Loucy (cell line): ENCODE measurements around the gene LMO7.

Source experiments
- H2AFZ ChIP-seq: fragments of 200-600 bp; sonication (generic); 2 replicates; pipeline ENCODE4 v1.6.0; 2016; ENCODE audit warnings: antibody characterized with exemption, mild to moderate bottlenecking, low read length, moderate library complexity
- H3F3A ChIP-seq: fragments of 200-600 bp; 2 replicates; pipeline ENCODE4 v1.6.0; 2016; ENCODE audit warnings: antibody characterized with exemption, low read depth, mild to moderate bottlenecking
- H3K27me3 ChIP-seq: fragments of 200-600 bp; sonication (generic); 2 replicates; pipeline ENCODE4 v1.6.1; 2014; ENCODE audit warnings: low read length, mild to moderate bottlenecking; ENCODE audit not compliant: insufficient read depth, poor library complexity, severe bottlenecking
- H3K36me3 ChIP-seq: fragments of 200-600 bp; sonication (generic); 2 replicates; pipeline ENCODE4 v1.6.1; 2016; ENCODE audit warnings: low read length; ENCODE audit not compliant: insufficient read depth
- H3K4me1 ChIP-seq: fragments of 200-600 bp; sonication (generic); 2 replicates; pipeline ENCODE4 v1.5.1; 2014; ENCODE audit warnings: low read length, mild to moderate bottlenecking; ENCODE audit not compliant: insufficient read depth, poor library complexity, severe bottlenecking
- H3K4me2 ChIP-seq: fragments of 200-600 bp; sonication (generic); 2 replicates; pipeline ENCODE4 v1.6.0; 2014; ENCODE audit warnings: antibody characterized with exemption, low read length, low read depth, mild to moderate bottlenecking; ENCODE audit not compliant: poor library complexity, severe bottlenecking
- H3K4me3 ChIP-seq: fragments of 200-600 bp; sonication (generic); 2 replicates; pipeline ENCODE4 v1.5.1; 2014; ENCODE audit warnings: low read length, mild to moderate bottlenecking, mixed read lengths; ENCODE audit not compliant: poor library complexity, severe bottlenecking
- H3K79me2 ChIP-seq: fragments of 200-600 bp; sonication (generic); 2 replicates; pipeline ENCODE4 v1.6.1; 2014; ENCODE audit warnings: low read length; ENCODE audit not compliant: insufficient read depth
- H3K9ac ChIP-seq: fragments of 200-600 bp; sonication (generic); 2 replicates; pipeline ENCODE4 v1.6.0; 2014; ENCODE audit warnings: mild to moderate bottlenecking, low read depth, low read length, moderate library complexity; ENCODE audit not compliant: poor library complexity, severe bottlenecking
- H3K9me2 ChIP-seq: fragments of 200-600 bp; sonication (generic); replicated peaks from 2 replicates; pipeline ENCODE4 v1.6.1; 2016; ENCODE audit warnings: low read depth, low read length, mixed read lengths
- H3K9me3 ChIP-seq: fragments of 200-600 bp; sonication (generic); 2 replicates; pipeline ENCODE4 v1.6.1; 2014; ENCODE audit warnings: mild to moderate bottlenecking, antibody characterized with exemption, low read length, low read depth; ENCODE audit not compliant: insufficient read depth
- H4K20me1 ChIP-seq: fragments of 200-600 bp; sonication (generic); 2 replicates; pipeline ENCODE4 v1.6.0; 2014; ENCODE audit warnings: antibody characterized with exemption, low read length, mild to moderate bottlenecking; ENCODE audit not compliant: insufficient read depth, poor library complexity, severe bottlenecking
- EZH2phosphoT487 ChIP-seq: fragments of 200-600 bp; IDR thresholded peaks from 2 replicates; pipeline ENCODE4 v1.6.1; 2018; ENCODE audit warnings: antibody characterized with exemption, mild to moderate bottlenecking, moderate library complexity, borderline replicate concordance
- TF ChIP-seq, protein P1 (sequence below): fragments of 200-600 bp; sonication (generic); conservative IDR thresholded peaks from 2 replicates; pipeline ENCODE4 v1.5.1; 2014; ENCODE audit warnings: mild to moderate bottlenecking, antibody characterized with exemption, low read length

LMO7 gene

DNA sequence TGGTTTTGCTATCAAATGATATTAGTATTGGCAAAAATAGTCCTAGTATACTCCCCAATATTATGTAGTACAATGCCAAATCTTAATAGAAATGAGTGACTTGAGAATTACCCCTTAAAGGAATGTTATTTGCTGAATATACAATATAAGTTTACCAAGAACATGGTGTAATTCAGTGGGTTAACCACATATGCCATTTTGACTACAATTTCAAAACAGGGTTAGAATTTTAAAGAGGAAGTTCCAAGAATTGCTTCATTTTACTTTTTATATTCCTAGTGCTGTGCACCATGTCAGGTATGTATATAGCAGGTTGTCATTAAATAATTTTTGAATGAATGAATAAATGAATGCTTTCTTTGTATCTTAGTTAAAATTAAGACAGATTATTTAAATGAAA, 66.3 kb downstream of the LMO7 start:
- Histone ChIP-seq H3K9me2 (no peaks in the 10 kb centered on the region), H3K79me2 (no peaks in the 10 kb centered on the region), H3F3A (no peaks in the 10 kb centered on the region), H3K9me3 (no peaks in the 10 kb centered on the region), H3K4me2 (no peak overlapping the region), H3K4me3 (no peak overlapping the region), H4K20me1 (no peaks in the 10 kb centered on the region), H2AFZ (no peak overlapping the region), H3K27me3 (no peaks in the 10 kb centered on the region), H3K9ac (no peak overlapping the region), H3K4me1 (no peaks in the 10 kb centered on the region), H3K36me3 (no peaks in the 10 kb centered on the region)
- TF ChIP-seq, protein P1, sequence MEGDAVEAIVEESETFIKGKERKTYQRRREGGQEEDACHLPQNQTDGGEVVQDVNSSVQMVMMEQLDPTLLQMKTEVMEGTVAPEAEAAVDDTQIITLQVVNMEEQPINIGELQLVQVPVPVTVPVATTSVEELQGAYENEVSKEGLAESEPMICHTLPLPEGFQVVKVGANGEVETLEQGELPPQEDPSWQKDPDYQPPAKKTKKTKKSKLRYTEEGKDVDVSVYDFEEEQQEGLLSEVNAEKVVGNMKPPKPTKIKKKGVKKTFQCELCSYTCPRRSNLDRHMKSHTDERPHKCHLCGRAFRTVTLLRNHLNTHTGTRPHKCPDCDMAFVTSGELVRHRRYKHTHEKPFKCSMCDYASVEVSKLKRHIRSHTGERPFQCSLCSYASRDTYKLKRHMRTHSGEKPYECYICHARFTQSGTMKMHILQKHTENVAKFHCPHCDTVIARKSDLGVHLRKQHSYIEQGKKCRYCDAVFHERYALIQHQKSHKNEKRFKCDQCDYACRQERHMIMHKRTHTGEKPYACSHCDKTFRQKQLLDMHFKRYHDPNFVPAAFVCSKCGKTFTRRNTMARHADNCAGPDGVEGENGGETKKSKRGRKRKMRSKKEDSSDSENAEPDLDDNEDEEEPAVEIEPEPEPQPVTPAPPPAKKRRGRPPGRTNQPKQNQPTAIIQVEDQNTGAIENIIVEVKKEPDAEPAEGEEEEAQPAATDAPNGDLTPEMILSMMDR, result no peak
- TF ChIP-seq EZH2phosphoT487, result no peak

DNA sequence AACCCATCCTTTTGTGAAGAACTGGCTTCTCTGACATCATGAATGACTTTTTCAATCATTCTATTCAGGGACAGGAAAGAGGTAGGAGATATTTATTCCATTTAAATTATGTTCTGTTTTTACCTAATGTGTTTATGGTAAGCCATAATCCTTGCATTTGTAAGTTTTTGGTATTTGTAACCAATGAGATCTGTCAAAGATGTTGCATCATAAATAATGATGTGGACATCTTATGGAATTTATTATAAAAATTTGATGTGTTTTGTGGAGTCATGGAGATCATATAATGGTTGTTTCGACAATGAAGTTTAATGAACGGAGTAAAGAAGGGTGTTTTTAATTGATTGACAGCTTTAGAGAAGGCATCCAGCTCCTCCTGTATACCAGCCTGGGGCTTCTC, 67.6 kb downstream of the LMO7 start:
- Histone ChIP-seq H3K4me1 (no peaks in the 10 kb centered on the region), H3K36me3 (no peaks in the 10 kb centered on the region), H3K9me2 (no peaks in the 10 kb centered on the region), H4K20me1 (no peaks in the 10 kb centered on the region), H3K9me3 (no peaks in the 10 kb centered on the region), H2AFZ (no peak overlapping the region), H3K9ac (no peak overlapping the region), H3K4me2 (no peak overlapping the region), H3K4me3 (no peak overlapping the region), H3F3A (no peaks in the 10 kb centered on the region), H3K79me2 (no peaks in the 10 kb centered on the region), H3K27me3 (no peaks in the 10 kb centered on the region)
- no peak for TF ChIP-seq EZH2phosphoT487
- TF ChIP-seq, protein P1, result no peak

DNA sequence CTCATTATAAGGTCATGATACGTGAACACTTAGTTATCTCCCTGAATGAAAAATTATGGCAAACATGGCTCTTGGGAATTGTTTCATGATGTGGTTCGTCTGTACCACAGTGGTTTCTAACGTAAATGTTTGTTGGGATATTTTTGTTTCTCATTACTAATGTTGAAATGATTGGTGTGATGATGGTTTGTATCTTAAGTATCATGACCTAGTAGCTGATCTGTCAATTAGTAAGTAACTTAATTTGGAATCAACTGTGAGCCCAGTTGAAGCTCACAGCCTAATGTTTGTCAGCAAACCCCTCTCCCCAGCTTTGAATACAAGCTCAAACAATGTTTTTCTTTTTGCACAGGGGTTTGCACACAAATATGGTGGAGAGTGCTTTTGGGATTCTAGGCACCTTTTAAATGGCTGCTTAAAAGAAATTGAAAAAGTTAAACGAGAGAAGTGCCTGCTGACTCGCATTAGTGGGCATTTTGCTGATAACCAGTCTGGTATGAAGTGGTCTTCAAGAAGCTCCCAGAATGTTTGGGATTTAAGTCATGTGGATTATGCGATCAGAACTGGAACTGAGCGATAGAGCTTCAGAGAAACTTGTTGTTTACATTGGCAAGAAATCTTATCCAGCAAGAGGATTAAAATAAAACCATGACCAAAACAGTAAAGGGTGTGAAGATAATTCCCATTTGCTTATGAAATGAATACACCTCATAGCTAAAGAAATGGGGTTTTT, 68.2 kb downstream of the LMO7 start:
- no peaks in the 10 kb centered on the region for H3F3A ChIP-seq
- TF ChIP-seq EZH2phosphoT487, result no peak
- TF ChIP-seq, protein P1, result no peak
- H3K4me1 ChIP-seq, result no peaks in the 10 kb centered on the region
- no peak overlapping the region for H3K4me2 ChIP-seq
- H4K20me1 ChIP-seq, result no peaks in the 10 kb centered on the region
- no peak overlapping the region for H3K4me3 ChIP-seq
- H3K9me3 ChIP-seq, result no peaks in the 10 kb centered on the region
- H3K36me3 ChIP-seq, result no peaks in the 10 kb centered on the region
- H3K27me3 ChIP-seq, result no peaks in the 10 kb centered on the region
- no peak overlapping the region for H2AFZ ChIP-seq
- no peaks in the 10 kb centered on the region for H3K9me2 ChIP-seq
- no peak overlapping the region for H3K9ac ChIP-seq
- H3K79me2 ChIP-seq, result no peaks in the 10 kb centered on the region
